ENCODE data around the gene RET.

DNA sequence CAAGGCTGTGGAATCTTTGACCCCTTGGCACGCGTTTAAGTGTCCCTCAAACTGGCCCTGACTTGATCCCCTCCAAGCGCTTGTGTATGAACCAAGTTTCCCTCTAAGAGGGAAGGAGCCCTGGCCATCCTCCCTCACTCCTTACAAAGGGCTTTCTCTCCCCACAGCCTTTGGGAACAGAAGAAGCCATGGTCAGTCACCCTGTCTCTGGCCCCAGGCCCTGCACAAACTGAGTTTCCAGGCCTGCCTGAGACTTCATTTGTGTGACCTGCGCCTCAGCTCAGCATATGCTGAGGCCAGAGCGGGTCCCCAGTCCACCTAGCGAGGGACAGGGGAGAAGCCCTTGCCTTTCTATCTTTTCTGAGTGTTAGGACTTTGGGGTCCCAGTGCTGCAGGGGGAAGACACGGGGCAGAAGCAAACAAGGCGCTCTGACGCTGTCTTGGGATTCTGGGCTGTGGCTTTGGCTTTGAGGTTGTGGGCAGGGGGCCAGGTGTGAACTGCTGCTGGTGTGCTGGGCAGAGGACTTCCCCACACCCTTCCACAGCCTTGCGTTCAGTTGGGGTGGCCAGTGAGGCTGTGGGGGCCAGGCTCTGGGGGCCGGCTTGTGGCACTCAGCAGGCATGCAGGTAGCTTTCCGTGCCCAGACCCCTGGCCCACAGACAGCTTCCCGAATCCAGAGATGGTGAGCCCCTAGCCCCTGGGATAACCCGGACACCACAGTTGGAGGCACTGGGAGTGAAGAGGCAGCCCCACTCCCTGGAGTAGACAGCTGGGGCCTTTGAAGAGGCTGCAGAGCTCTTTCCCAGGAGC is 1.5 kb downstream of the RET start:
- TF ChIP-seq, protein P1, sequence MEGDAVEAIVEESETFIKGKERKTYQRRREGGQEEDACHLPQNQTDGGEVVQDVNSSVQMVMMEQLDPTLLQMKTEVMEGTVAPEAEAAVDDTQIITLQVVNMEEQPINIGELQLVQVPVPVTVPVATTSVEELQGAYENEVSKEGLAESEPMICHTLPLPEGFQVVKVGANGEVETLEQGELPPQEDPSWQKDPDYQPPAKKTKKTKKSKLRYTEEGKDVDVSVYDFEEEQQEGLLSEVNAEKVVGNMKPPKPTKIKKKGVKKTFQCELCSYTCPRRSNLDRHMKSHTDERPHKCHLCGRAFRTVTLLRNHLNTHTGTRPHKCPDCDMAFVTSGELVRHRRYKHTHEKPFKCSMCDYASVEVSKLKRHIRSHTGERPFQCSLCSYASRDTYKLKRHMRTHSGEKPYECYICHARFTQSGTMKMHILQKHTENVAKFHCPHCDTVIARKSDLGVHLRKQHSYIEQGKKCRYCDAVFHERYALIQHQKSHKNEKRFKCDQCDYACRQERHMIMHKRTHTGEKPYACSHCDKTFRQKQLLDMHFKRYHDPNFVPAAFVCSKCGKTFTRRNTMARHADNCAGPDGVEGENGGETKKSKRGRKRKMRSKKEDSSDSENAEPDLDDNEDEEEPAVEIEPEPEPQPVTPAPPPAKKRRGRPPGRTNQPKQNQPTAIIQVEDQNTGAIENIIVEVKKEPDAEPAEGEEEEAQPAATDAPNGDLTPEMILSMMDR (IDR thresholded peaks at IDR 0.05; ENCODE audit: low read depth, low read length) = no peak
- TF ChIP-seq, protein P2, sequence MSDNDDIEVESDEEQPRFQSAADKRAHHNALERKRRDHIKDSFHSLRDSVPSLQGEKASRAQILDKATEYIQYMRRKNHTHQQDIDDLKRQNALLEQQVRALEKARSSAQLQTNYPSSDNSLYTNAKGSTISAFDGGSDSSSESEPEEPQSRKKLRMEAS (IDR thresholded peaks at IDR 0.05; ENCODE audit: low read depth, low read length) = no peak

All from NB4 (cell line).